Measurements from ENCODE around the gene FIBIN. TPM values are rescaled to one million over a fixed set of nuclear protein-coding genes. Genes with fewer than 3 reads are reported as not detected.

FIBIN gene
- total RNA-seq, 1 experiment from 2014 or later, result not detected

GRCh38 chr11:26985470-26985869 is 8.4 kb upstream of the FIBIN start:
- Histone ChIP-seq H3K27ac (ENCODE audit: insufficient read length, low read depth, low read length) (no peak overlapping the region), H2BK12ac (ENCODE audit: insufficient read length, low read depth, low read length) (no peak overlapping the region), H3K23ac (ENCODE audit: insufficient read length, low read depth, low read length) (no peak overlapping the region), H4K5ac (ENCODE audit: insufficient read length, low read depth, low read length) (no peak overlapping the region), H3K4me2 (ENCODE audit: insufficient read depth, insufficient read length, low read length) (no peak overlapping the region), H2BK20ac (ENCODE audit: low read depth, low read length, poor library complexity, severe bottlenecking) (no peak overlapping the region), H3K27me3 (ENCODE audit: insufficient read depth, low read length) (no peaks in the 10 kb centered on the region), H2AFZ (ENCODE audit: low read length) (no peak overlapping the region), H2BK120ac (ENCODE audit: low read depth, low read length, poor library complexity, severe bottlenecking) (no peak overlapping the region), H3K23me2 (ENCODE audit: insufficient read length, low read depth, low read length, poor library complexity, severe bottlenecking) (no peaks in the 10 kb centered on the region), H3K9ac (ENCODE audit: extremely low read depth, insufficient read length, low read length) (no peak overlapping the region), H2BK15ac (ENCODE audit: low read depth, low read length) (no peak overlapping the region), H3K9me3 (ENCODE audit: control insufficient read depth, low read depth, low read length) (no peaks in the 10 kb centered on the region), H3K18ac (ENCODE audit: insufficient read length, low read depth, low read length) (no peak overlapping the region), H3K14ac (ENCODE audit: insufficient read depth, low read length) (no peak overlapping the region), H3K56ac (ENCODE audit: insufficient read length, low read depth, low read length) (no peak overlapping the region), H3T11ph (ENCODE audit: low read length) (no peak overlapping the region), H2BK5ac (ENCODE audit: insufficient read length, low read length) (no peak overlapping the region), H4K91ac (ENCODE audit: insufficient read length, low read depth, low read length) (no peak overlapping the region), H3K79me2 (ENCODE audit: insufficient read depth, low read length) (no peaks in the 10 kb centered on the region), H3K4ac (ENCODE audit: low read depth, low read length) (no peak overlapping the region), H3K4me1 (ENCODE audit: insufficient read depth, low read length) (no peaks in the 10 kb centered on the region), H4K20me1 (ENCODE audit: control insufficient read depth, insufficient read depth, insufficient read length) (no peaks in the 10 kb centered on the region), H3K79me1 (ENCODE audit: insufficient read depth, low read depth, low read length, poor library complexity, severe bottlenecking) (no peaks in the 10 kb centered on the region), H4K8ac (replicated peaks; ENCODE audit: insufficient read length, low read depth, low read length) (no peak overlapping the region), H2AK5ac (ENCODE audit: insufficient read length, low read length) (no peak overlapping the region)
- Mint-ChIP-seq H3K4me1 (peaks cover 9 to 13% of the 10 kb centered on the region in 2 experiments), H3K4me3 (no peak overlapping the region), H3K27ac (no peak overlapping the region), H3K27me3 (ENCODE audit: low read depth) (no peaks in the 10 kb centered on the region; the same call in 1 of the 2 replicates), H3K9me3 (peaks cover 14 to 21% of the 10 kb centered on the region in 2 experiments), H3K36me3 (ENCODE audit: insufficient read depth in 1 of 3, low read depth in 3 of 3) (peaks cover 3 to 12% (median 7%) of the 10 kb centered on the region in 3 experiments; a peak in 4 of 7 replicates)
- TF ChIP-seq CTCF (conservative IDR thresholded peaks at IDR 0.05), result no peak
- no peak for DNase-seq
- no CpG with 5 or more reads among the region's 1 CpG for WGBS (ENCODE audit: extremely low coverage, insufficient read length, low lambda C conversion rate)
